Activated naive CD4-positive, alpha-beta T cell treated with anti-CD3 and anti-CD28 coated beads, Interleukin-2, amount 10 ng/mL, durations not matched to agents 5 hours and 36 hours (primary cell): ENCODE results near the gene SLC41A3. TPM values are rescaled to one million over a fixed set of nuclear protein-coding genes. Genes with fewer than 3 reads are reported as not detected.

ENCODE experiments used
- total RNA-seq, 2 experiments: library from RNA; stranded (reverse); gene quantifications; one replicate each; pipeline ENCODE4 v1.2.3, GENCODE V29; 2021

SLC41A3 gene
- 10 to 100 TPM; 34.8 to 35.6 TPM for total RNA-seq

DNA sequence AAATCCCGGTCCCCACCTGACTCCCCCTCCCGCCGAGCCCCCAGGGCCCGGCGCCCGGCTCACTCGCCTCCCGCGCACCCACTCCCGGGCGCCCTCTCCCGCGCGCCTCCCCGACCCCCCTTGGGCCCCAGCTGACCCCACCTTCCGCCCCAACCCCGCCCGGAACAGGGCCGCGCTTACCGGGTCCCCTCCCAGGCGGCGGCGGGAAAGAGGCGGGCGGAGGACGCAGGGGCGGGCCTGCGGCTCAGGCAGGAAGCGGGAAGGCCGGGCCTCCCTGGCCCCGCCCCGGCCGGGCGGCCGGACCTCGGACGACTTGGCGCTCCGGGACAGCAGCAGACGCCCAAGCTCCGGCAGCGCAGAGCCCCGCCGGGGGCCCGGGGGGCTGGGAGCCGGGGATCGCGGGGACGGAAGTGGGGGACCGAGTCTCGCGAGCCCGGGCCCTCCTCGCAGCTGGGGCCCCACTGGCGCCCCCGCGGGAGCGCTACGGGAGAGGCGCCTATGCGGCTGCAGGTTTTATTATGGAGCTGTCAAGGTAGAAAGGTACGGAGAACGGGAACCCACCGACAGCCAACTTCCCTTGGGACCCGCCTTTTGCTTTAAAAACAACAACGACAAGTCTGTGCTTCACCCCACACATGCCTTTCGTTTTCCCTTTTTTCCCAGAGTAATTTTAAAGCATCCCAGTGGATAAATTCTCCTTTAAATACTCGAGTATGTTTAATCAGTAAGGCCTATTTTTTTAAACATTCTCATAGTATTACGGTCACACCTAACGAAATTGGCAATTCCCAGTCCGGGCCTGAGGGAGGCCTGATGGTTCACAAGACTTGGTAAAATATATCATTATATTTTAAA lies at the start of gene SLC41A3:
SLC41A3 (minus strand) TSS at position 212 of the 855 bp plus-strand sequence. CDS start 15,905 bp downstream, outside the sequence.

DNA sequence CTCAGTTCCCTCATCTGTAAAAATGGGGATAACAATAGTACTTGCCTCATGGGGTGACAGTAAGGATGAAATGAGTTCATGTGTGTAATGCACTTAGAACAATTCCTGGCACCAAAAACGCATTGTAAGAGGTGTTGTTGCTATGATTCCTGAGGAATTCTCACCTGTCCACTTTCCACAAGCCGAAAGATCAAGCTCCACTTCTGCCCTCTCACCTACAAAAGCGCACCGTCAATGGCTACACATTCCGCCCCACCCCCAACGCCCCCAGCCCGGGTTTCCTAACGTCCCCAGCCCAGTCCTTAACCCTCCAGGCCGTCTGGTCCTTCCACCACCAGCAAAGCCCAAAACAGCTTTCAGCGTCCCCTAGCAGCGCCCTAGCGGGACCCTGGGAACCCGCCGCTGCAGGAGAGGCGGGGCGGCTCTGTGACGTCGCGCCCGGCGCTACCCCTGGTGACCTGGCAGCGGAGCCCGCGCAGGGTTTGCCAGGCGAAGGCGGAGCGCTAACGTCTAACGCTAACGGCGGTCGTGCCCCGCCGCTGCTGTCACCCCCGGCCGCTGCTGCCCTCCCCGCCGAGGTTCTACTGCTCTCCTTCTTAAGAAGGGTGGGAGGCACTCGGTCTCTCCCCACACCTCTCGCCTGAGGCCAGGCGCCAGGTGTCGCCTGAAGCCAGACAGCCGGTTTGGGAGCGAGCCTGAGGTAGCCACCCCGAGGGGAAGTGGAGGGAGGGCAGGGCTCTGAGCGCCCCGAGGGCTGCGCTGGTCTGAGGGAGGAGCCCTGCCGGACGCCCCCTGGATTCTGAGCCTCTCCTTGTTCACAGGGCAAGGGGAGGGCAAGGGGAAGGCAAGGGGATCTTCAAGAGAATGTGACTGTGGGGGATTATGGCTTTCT lies 115.0 kb downstream of the SLC41A3 start, which contains the start of gene ROPN1B:
ROPN1B (plus strand) TSS at position 478 of the 892 bp plus-strand sequence. CDS start 2,877 bp downstream, outside the sequence.

Other genes starting within 250 kb of the SLC41A3 start
- gene ROPN1B, start 114.9 kb downstream of the SLC41A3 start, total RNA-seq: not detected
- gene ALDH1L1, start 96.5 kb upstream of the SLC41A3 start, total RNA-seq: not detected